Measurements from ENCODE around the gene PWWP2B. TPM values are rescaled to one million over a fixed set of nuclear protein-coding genes. Genes with fewer than 3 reads are reported as not detected.
A peak's percentile ranks its signal among the peaks of the same experiment; 100 is the strongest.

Gene PWWP2B
- total RNA-seq, 1 experiment from 2014 or later = 10.0 TPM

DNA sequence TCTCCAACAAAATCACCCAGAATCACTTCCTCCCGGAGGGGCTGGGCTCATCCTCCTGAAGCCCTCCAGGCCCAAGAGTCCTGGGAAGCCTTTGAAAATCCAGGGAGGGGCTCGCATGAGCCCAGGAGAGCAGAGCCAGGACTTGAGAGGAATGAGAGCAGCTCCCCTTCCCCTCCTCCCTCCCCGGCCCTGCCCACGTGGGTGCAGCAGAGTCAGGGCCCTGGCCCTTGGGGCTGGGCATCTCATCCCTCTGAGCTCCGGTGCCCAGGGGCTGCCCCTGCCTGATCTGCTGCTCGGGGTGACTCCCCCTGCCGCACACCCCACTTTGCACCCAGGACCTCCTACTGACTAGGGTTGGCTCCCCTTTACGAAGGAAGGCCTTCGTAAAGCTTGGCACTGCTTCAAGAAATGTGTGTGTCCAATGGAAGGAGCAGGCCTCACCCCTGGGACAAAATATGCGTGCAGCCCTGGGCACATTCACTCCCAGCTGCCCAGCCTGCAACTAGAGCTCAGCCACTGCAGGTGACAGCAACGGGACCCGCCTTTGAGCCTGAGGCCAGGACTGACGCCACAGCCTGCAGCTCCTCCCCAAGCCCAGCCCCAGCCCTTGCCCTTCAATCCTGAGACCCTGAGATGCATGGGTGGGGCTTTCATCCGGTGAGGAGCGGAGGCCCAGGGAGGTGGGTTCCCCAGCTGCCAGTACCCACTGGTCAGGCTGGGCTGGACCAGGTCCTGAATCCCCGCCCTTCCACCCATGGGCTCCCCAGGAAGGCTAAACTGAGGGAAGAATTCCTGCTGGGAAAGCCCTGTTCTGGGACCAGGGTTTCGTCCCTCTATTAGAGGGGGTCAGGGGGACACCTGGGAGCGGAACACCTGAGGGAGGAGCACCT is 21.8 kb downstream of the PWWP2B start:
- ChIA-PET CTCF (interaction anchor here (0.6 to 4.2 kb wide), 5 partner anchors 11 to 28 kb away, joined by 3 to 26 read pairs (median 3); partner anchors contain the start of gene PWWP2B), POLR2A (interaction anchor here (0.5 to 3.0 kb wide), 8 partner anchors 10 to 484 kb away, joined by 3 to 32 read pairs (median 4); partner anchors contain the start of gene PWWP2B)
- no TSS peak for BruUV-seq (replicated peaks)
- no peaks in the 10 kb centered on the region for H3K9me3 Mint-ChIP-seq (ENCODE audit: unreplicated experiment)
- H3K36me3 Mint-ChIP-seq (ENCODE audit: insufficient read depth, unreplicated experiment) = no peaks in the 10 kb centered on the region
- intact Hi-C loops (cut with micrococcal nuclease) = loop anchor here (1.0 to 2.0 kb wide), 2 partner anchors 10 to 28 kb away; no protein-coding TSS in a partner anchor
- H3K4me3 Mint-ChIP-seq (ENCODE audit: unreplicated experiment) = peak overlapping the region; percentile 54
- H3K4me1 Mint-ChIP-seq (ENCODE audit: insufficient read depth, unreplicated experiment) = peaks cover 28% of the 10 kb centered on the region
- peak overlapping the region; percentile 85 for H3K27ac Mint-ChIP-seq (ENCODE audit: low read depth, unreplicated experiment)
- DNase-seq (ENCODE audit: unreplicated experiment) = peak; percentile 68
- H3K27me3 Mint-ChIP-seq (ENCODE audit: insufficient read depth, unreplicated experiment) = no peaks in the 10 kb centered on the region
- TF ChIP-seq, protein P1, sequence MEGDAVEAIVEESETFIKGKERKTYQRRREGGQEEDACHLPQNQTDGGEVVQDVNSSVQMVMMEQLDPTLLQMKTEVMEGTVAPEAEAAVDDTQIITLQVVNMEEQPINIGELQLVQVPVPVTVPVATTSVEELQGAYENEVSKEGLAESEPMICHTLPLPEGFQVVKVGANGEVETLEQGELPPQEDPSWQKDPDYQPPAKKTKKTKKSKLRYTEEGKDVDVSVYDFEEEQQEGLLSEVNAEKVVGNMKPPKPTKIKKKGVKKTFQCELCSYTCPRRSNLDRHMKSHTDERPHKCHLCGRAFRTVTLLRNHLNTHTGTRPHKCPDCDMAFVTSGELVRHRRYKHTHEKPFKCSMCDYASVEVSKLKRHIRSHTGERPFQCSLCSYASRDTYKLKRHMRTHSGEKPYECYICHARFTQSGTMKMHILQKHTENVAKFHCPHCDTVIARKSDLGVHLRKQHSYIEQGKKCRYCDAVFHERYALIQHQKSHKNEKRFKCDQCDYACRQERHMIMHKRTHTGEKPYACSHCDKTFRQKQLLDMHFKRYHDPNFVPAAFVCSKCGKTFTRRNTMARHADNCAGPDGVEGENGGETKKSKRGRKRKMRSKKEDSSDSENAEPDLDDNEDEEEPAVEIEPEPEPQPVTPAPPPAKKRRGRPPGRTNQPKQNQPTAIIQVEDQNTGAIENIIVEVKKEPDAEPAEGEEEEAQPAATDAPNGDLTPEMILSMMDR (IDR thresholded peaks at IDR 0.05; ENCODE audit: unreplicated experiment) = no peak

DNA sequence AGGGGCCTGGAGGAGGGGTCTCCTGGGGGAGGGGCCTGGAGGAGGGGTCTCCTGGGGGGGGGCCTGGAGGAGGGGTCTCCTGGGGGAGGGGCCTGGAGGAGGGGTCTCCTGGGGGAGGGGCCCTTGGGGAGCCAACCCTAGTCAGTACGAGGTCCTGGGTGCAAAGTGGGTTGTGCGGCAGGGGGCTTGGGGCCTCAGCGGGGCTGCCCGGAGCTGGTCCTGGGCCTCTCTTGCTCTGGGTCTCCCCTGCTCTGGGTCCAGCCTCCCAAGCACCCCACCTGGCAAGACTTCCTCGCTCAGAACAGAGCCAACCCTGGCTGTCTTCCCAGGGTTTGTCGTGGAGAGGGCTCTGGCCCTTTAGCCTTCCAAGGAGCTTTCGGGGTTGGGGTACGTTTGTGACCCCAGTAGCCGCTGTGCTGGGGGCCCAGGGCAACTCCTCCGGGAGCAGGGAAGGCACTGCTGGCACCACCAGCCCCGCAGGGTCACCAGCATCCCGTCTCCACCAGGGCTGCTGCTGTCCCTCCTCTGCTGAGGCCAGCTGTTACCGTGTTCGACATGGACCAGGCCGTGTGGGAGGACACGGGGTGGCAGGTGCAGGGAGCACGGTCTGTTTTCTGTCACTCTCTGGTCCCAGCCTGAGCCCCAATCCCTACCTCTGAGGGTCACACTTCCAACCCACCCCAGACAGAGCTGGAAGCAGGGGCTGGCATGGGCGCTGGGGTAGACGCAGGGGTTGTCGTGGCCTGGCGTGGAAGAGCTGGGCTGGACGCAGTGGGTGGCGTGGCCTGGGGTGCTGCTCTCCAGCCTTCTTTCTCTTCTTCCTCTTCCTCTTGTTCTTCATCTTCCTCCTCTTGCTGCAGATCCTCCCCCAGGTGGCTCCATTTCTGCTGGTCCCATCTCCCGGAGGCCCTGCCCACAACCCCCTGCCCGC is 22.8 kb downstream of the PWWP2B start:
- H3K4me1 Mint-ChIP-seq (ENCODE audit: insufficient read depth, unreplicated experiment) = peaks cover 25% of the 10 kb centered on the region
- ChIA-PET POLR2A (interaction anchor here (0.5 to 3.0 kb wide), 3 partner anchors 9 to 28 kb away, joined by 3 to 32 read pairs (median 17); partner anchors contain the start of gene PWWP2B), CTCF (interaction anchor here (0.6 to 4.2 kb wide), 4 partner anchors 11 to 32 kb away, joined by 3 to 26 read pairs (median 6); partner anchors contain the start of gene PWWP2B)
- intact Hi-C loops (cut with micrococcal nuclease) = loop anchor here (1.0 to 2.0 kb wide), 2 partner anchors 12 to 29 kb away; no protein-coding TSS in a partner anchor
- H3K4me3 Mint-ChIP-seq (ENCODE audit: unreplicated experiment) = no peak overlapping the region
- no TSS peak for BruUV-seq (replicated peaks)
- no peaks in the 10 kb centered on the region for H3K9me3 Mint-ChIP-seq (ENCODE audit: unreplicated experiment)
- TF ChIP-seq, protein P1 (IDR thresholded peaks at IDR 0.05; ENCODE audit: unreplicated experiment) = no peak
- peak overlapping the region; percentile 85 for H3K27ac Mint-ChIP-seq (ENCODE audit: low read depth, unreplicated experiment)
- no peaks in the 10 kb centered on the region for H3K36me3 Mint-ChIP-seq (ENCODE audit: insufficient read depth, unreplicated experiment)
- no peaks in the 10 kb centered on the region for H3K27me3 Mint-ChIP-seq (ENCODE audit: insufficient read depth, unreplicated experiment)
- no peak for DNase-seq (ENCODE audit: unreplicated experiment)

DNA sequence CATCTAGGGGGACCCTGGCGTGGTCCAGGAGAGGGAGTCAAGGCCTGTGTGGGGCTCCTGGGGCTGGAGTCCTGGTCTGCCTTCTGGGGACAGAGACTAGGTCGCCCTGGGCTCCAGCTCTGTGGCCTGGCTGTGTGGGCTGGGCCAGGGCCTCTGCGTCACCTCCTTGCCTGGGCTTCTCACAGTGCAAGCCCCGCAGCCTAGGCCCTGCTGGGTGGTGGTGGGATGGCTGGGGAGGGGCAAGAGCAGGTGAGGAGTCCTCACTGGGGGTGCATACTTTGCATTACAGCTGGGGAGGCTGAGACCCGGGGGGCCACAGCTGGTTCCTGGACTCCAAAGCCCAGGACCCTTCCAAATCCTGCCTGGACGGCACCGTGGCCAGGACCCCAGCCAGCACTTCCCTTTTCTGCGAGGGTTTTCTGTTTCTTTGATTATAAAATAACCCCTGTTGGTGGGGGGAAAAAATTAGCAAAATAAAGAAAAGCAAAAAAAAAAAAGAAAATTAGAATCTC is 23.5 kb downstream of the PWWP2B start:
- H3K27me3 Mint-ChIP-seq (ENCODE audit: insufficient read depth, unreplicated experiment) = no peaks in the 10 kb centered on the region
- peak overlapping the region; percentile 18 for H3K27ac Mint-ChIP-seq (ENCODE audit: low read depth, unreplicated experiment)
- intact Hi-C loops (cut with micrococcal nuclease) = no loop called here
- no peaks in the 10 kb centered on the region for H3K36me3 Mint-ChIP-seq (ENCODE audit: insufficient read depth, unreplicated experiment)
- peaks cover 18% of the 10 kb centered on the region for H3K4me1 Mint-ChIP-seq (ENCODE audit: insufficient read depth, unreplicated experiment)
- ChIA-PET POLR2A (interaction anchor here (3.0 kb wide), 1 partner anchor 27 kb away, joined by 32 read pairs; no protein-coding TSS in a partner anchor), CTCF (interaction anchor here (1.0 to 4.2 kb wide), 3 partner anchors 10 to 33 kb away, joined by 3 to 26 read pairs (median 3); no protein-coding TSS in a partner anchor)
- TF ChIP-seq, protein P1 (IDR thresholded peaks at IDR 0.05; ENCODE audit: unreplicated experiment) = no peak
- no peak overlapping the region for H3K4me3 Mint-ChIP-seq (ENCODE audit: unreplicated experiment)
- no peak for DNase-seq (ENCODE audit: unreplicated experiment)
- H3K9me3 Mint-ChIP-seq (ENCODE audit: unreplicated experiment) = no peaks in the 10 kb centered on the region
- BruUV-seq (replicated peaks) = no TSS peak

All from MCF 10A (cell line).